ENCODE results near the gene TAGLN. TPM values are rescaled to one million over a fixed set of nuclear protein-coding genes. Genes with fewer than 3 reads are reported as not detected.

Gene TAGLN
- total and polyA plus RNA-seq, 2 donors (not counting 1 experiment from before 2014, with no cell fraction given) = 824 to 4,435 TPM

DNA sequence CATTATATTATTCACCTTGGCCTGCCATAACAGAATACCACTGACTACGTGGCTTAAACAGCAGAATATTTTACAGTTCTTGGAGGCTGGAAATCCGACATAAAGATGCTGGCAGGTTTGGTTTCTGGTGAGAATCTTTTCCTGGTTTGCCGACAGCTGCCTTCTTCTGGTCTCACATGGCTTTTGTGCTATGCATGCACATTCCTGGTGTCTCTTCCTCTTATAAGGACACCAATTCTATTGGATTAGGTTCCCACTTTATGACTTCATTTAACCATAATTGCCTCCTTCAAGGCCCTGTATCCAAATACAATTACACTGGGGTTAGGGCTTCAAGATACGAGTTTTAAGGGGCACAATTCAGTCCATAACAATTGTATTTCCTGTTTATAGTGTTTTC is 50.4 kb downstream of the TAGLN start:
- Histone ChIP-seq H3K9ac (ENCODE audit: insufficient read depth, low read length) (no peak overlapping the region), H3K4me3 (replicated peaks in 1 of 4; ENCODE audit: control extremely low read depth in 1 of 4, insufficient read depth in 1 of 4, low read depth in 3 of 4, low read length in 4 of 4) (no peak overlapping the region), H3K9me3 (ENCODE audit: control insufficient read depth, insufficient read depth, low read depth, low read length) (no peaks in the 10 kb centered on the region), H3K27me3 (ENCODE audit: control insufficient read depth, insufficient read depth, low read length) (no peaks in the 10 kb centered on the region), H3K36me3 (ENCODE audit: control insufficient read depth, insufficient read depth, low read length) (peaks cover 3% of the 10 kb centered on the region), H2AFZ (ENCODE audit: low read length) (no peak overlapping the region), H3K79me2 (ENCODE audit: control insufficient read depth, insufficient read depth, low read length) (no peaks in the 10 kb centered on the region), H3K27ac (ENCODE audit: insufficient read depth, low read length) (no peak overlapping the region), H4K20me1 (ENCODE audit: control insufficient read depth, extremely low read depth, insufficient read depth, low read length) (no peaks in the 10 kb centered on the region), H3K4me1 (ENCODE audit: control insufficient read depth, extremely low read depth, insufficient read depth, low read length) (no peaks in the 10 kb centered on the region), H3K4me2 (ENCODE audit: extremely low read depth, insufficient read depth, low read length) (no peak overlapping the region)
- no peak for TF ChIP-seq EZH2 (IDR thresholded peaks at IDR 0.05; ENCODE audit: low read length, missing control alignments)
- TF ChIP-seq, protein P1, sequence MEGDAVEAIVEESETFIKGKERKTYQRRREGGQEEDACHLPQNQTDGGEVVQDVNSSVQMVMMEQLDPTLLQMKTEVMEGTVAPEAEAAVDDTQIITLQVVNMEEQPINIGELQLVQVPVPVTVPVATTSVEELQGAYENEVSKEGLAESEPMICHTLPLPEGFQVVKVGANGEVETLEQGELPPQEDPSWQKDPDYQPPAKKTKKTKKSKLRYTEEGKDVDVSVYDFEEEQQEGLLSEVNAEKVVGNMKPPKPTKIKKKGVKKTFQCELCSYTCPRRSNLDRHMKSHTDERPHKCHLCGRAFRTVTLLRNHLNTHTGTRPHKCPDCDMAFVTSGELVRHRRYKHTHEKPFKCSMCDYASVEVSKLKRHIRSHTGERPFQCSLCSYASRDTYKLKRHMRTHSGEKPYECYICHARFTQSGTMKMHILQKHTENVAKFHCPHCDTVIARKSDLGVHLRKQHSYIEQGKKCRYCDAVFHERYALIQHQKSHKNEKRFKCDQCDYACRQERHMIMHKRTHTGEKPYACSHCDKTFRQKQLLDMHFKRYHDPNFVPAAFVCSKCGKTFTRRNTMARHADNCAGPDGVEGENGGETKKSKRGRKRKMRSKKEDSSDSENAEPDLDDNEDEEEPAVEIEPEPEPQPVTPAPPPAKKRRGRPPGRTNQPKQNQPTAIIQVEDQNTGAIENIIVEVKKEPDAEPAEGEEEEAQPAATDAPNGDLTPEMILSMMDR (conservative IDR thresholded peaks at IDR 0.05 in 1 of 2, IDR thresholded peaks at IDR 0.05 in 1 of 2; ENCODE audit: low read depth in 1 of 2, low read length in 2 of 2) = no peak
- DNase-seq (ENCODE audit: low read depth in 2 of 2) = no peak

DNA sequence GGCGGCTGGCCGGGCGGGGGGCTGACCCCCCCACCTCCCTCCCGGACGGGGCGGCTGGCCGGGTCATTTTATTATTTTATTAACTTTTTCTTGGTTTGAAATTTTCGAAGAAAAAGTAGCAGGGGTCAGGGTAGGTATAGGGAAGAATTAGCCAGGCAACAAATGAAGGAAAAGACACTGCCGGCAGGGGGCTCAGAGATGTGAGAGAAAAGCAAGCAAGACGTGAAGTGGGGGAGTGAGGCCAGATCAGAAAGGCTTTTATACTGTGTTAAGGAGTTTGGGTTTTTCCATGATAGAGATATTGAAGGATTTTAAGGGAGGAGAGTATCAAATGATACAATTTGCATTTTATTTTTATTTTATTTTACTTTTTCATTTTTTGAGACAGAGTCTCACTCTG is 52.3 kb downstream of the TAGLN start:
- no peaks in the 10 kb centered on the region for H4K20me1 ChIP-seq (ENCODE audit: control insufficient read depth, extremely low read depth, insufficient read depth, low read length)
- H3K9ac ChIP-seq (ENCODE audit: insufficient read depth, low read length) = no peak overlapping the region
- H3K4me3 ChIP-seq (replicated peaks in 1 of 4; ENCODE audit: control extremely low read depth in 1 of 4, insufficient read depth in 1 of 4, low read depth in 3 of 4, low read length in 4 of 4) = no peak overlapping the region
- no peaks in the 10 kb centered on the region for H3K79me2 ChIP-seq (ENCODE audit: control insufficient read depth, insufficient read depth, low read length)
- no peak for DNase-seq (ENCODE audit: low read depth in 2 of 2)
- H3K9me3 ChIP-seq (ENCODE audit: control insufficient read depth, insufficient read depth, low read depth, low read length) = no peaks in the 10 kb centered on the region
- no peaks in the 10 kb centered on the region for H3K27me3 ChIP-seq (ENCODE audit: control insufficient read depth, insufficient read depth, low read length)
- H3K36me3 ChIP-seq (ENCODE audit: control insufficient read depth, insufficient read depth, low read length) = peaks cover 3% of the 10 kb centered on the region
- H3K27ac ChIP-seq (ENCODE audit: insufficient read depth, low read length) = no peak overlapping the region
- no peak overlapping the region for H3K4me2 ChIP-seq (ENCODE audit: extremely low read depth, insufficient read depth, low read length)
- peaks cover 2% of the 10 kb centered on the region for H3K4me1 ChIP-seq (ENCODE audit: control insufficient read depth, extremely low read depth, insufficient read depth, low read length)
- TF ChIP-seq, protein P1 (conservative IDR thresholded peaks at IDR 0.05 in 1 of 2, IDR thresholded peaks at IDR 0.05 in 1 of 2; ENCODE audit: low read depth in 1 of 2, low read length in 2 of 2) = no peak
- TF ChIP-seq EZH2 (IDR thresholded peaks at IDR 0.05; ENCODE audit: low read length, missing control alignments) = no peak
- no peak overlapping the region for H2AFZ ChIP-seq (ENCODE audit: low read length)

DNA sequence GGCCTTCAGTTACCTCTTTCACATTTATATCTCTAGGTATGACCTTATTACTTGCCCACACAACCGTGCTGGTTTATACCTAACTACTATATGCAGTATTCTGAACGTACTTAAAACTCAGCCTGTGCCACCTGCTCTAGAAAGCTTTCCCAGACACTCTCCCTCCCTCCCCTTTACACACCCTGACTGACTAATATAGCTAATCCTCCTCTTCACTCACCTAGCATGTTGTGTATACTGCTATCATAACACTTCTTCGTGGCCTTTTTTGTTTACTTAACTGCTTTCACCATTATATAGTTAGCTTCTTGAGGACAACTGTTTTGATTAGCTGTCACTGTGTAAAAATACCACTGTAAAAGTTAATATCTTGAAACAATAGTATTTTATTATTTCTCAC is 56.8 kb downstream of the TAGLN start:
- Histone ChIP-seq H3K9ac (ENCODE audit: insufficient read depth, low read length) (no peak overlapping the region), H3K4me1 (ENCODE audit: control insufficient read depth, extremely low read depth, insufficient read depth, low read length) (peaks cover 6% of the 10 kb centered on the region), H4K20me1 (ENCODE audit: control insufficient read depth, extremely low read depth, insufficient read depth, low read length) (no peaks in the 10 kb centered on the region), H3K9me3 (ENCODE audit: control insufficient read depth, insufficient read depth, low read depth, low read length) (no peaks in the 10 kb centered on the region), H3K4me3 (replicated peaks in 1 of 4; ENCODE audit: control extremely low read depth in 1 of 4, insufficient read depth in 1 of 4, low read depth in 3 of 4, low read length in 4 of 4) (no peak overlapping the region), H3K79me2 (ENCODE audit: control insufficient read depth, insufficient read depth, low read length) (no peaks in the 10 kb centered on the region), H2AFZ (ENCODE audit: low read length) (no peak overlapping the region), H3K27ac (ENCODE audit: insufficient read depth, low read length) (no peak overlapping the region), H3K27me3 (ENCODE audit: control insufficient read depth, insufficient read depth, low read length) (no peaks in the 10 kb centered on the region), H3K4me2 (ENCODE audit: extremely low read depth, insufficient read depth, low read length) (no peak overlapping the region), H3K36me3 (ENCODE audit: control insufficient read depth, insufficient read depth, low read length) (no peaks in the 10 kb centered on the region)
- TF ChIP-seq, protein P1 (conservative IDR thresholded peaks at IDR 0.05 in 1 of 2, IDR thresholded peaks at IDR 0.05 in 1 of 2; ENCODE audit: low read depth in 1 of 2, low read length in 2 of 2) = no peak
- TF ChIP-seq EZH2 (IDR thresholded peaks at IDR 0.05; ENCODE audit: low read length, missing control alignments) = no peak
- no peak for DNase-seq (ENCODE audit: low read depth in 2 of 2)

All from fibroblast of lung (primary cell).